ENCODE measurements around the gene NGF. TPM values are rescaled to one million over a fixed set of nuclear protein-coding genes. Genes with fewer than 3 reads are reported as not detected.

Gene NGF
- total and polyA plus RNA-seq, 2 of the 8 experiments (the other 6 are each of a cell fraction or from before 2014, with no cell fraction given) = 1.6 TPM; not detected in 1

GRCh38 chr1:115319706-115320105, 18.3 kb downstream of the NGF start:
- 92% methylated on average over 3 of the region's 5 CpGs; no CpG with 5 or more reads in 1 of the 2 experiments for WGBS, 2 experiments (ENCODE audit: extremely low coverage in 1 of 2, insufficient coverage in 1 of 2, insufficient read length in 1 of 2, insufficient replicate concordance in 2 of 2, low coverage in 1 of 2, low lambda C conversion rate in 2 of 2, missing lambda C conversion rate in 1 of 2)

More at GRCh38 chr1:115319706-115320105, 18.3 kb downstream of the NGF start:
- no peak overlapping the region for H3K14ac ChIP-seq (ENCODE audit: insufficient read length)
- TF ChIP-seq NANOG (IDR thresholded peaks at IDR 0.05; ENCODE audit: insufficient read depth, low read depth, low read length, poor library complexity, severe bottlenecking) = no peak
- no peak for TF ChIP-seq CBX8 (IDR thresholded peaks at IDR 0.05; ENCODE audit: borderline replicate concordance, low read depth, low read length)
- no peak for TF ChIP-seq MAX (IDR thresholded peaks at IDR 0.05)
- TF ChIP-seq CBX5 (IDR thresholded peaks at IDR 0.05; ENCODE audit: low read depth, low read length) = no peak
- no peak for TF ChIP-seq JUND (IDR thresholded peaks at IDR 0.05; ENCODE audit: low read length)
- TF ChIP-seq CTBP2 (IDR thresholded peaks at IDR 0.05; ENCODE audit: borderline replicate concordance, insufficient read depth, insufficient read length, low read length) = no peak
- no peak for TF ChIP-seq MAFK (IDR thresholded peaks at IDR 0.05; ENCODE audit: low read depth, low read length)
- no peak for TF ChIP-seq SP4 (IDR thresholded peaks at IDR 0.05; ENCODE audit: low read length)
- no peak for TF ChIP-seq NRF1 (IDR thresholded peaks at IDR 0.05; ENCODE audit: low read depth, low read length)
- TF ChIP-seq KDM5A (IDR thresholded peaks at IDR 0.05; ENCODE audit: low read length) = no peak
- TF ChIP-seq TBP (IDR thresholded peaks at IDR 0.05; ENCODE audit: low read depth, low read length) = no peak
- no peak for TF ChIP-seq FOSL1 (IDR thresholded peaks at IDR 0.05; ENCODE audit: insufficient read depth, low read depth, low read length)
- no peak for TF ChIP-seq SUZ12 (IDR thresholded peaks at IDR 0.05; ENCODE audit: low read length)
- no peak for TF ChIP-seq SIRT6 (IDR thresholded peaks at IDR 0.05; ENCODE audit: low read length)
- TF ChIP-seq ASH2L (IDR thresholded peaks at IDR 0.05; ENCODE audit: low read length) = no peak
- DNase-seq (ENCODE audit: low read depth in 1 of 2, low spot score in 2 of 2) (no peak), FAIRE-seq (no peak)
- no peaks in the 10 kb centered on the region for H3K79me1 ChIP-seq (ENCODE audit: low read depth, low read length)
- H3K9ac ChIP-seq (replicated peaks in 1 of 4; ENCODE audit: extremely low read depth in 1 of 4, low read depth in 3 of 4, low read length in 3 of 4) = no peak overlapping the region
- H3K79me2 ChIP-seq (ENCODE audit: control insufficient read depth in 1 of 2, insufficient read depth in 2 of 2, low read length in 2 of 2) = no peaks in the 10 kb centered on the region
- H3K23ac ChIP-seq (ENCODE audit: insufficient read length) = no peak overlapping the region
- H3K9me3 ChIP-seq (ENCODE audit: insufficient read depth in 2 of 2, low read depth in 1 of 2, low read length in 1 of 2) = no peaks in the 10 kb centered on the region
- no peak overlapping the region for H3K18ac ChIP-seq (ENCODE audit: extremely low read depth, low read length)
- no peak overlapping the region for H4K8ac ChIP-seq (ENCODE audit: extremely low read depth, insufficient read depth, low read length)
- H2AFZ ChIP-seq (ENCODE audit: low read length) = no peak overlapping the region
- no peak overlapping the region for H4K5ac ChIP-seq (ENCODE audit: insufficient read length, low read depth, low read length)
- no peaks in the 10 kb centered on the region; a peak in 2 of 7 replicates for H3K27me3 ChIP-seq (replicated peaks in 1 of 4; ENCODE audit: control insufficient read depth in 3 of 4, extremely low read depth in 1 of 4, insufficient read depth in 3 of 4, low read length in 3 of 4)
- no peak overlapping the region for H3K4me2 ChIP-seq (ENCODE audit: insufficient read depth in 1 of 2, low read depth in 2 of 2, low read length in 2 of 2)
- H4K91ac ChIP-seq (replicated peaks; ENCODE audit: insufficient read length, low read length) = no peak overlapping the region
- no peak overlapping the region for H3K27ac ChIP-seq (ENCODE audit: low read depth, low read length)
- POLR2A ChIA-PET (ENCODE audit: partially characterized antibody) = no interaction called here
- H3K4ac ChIP-seq (replicated peaks; ENCODE audit: insufficient read length, low read depth, low read length) = no peak overlapping the region
- CTCF ChIA-PET (ENCODE audit: partially characterized antibody) = no interaction called here
- H3K56ac ChIP-seq (replicated peaks; ENCODE audit: insufficient read length, low read depth, low read length) = no peak overlapping the region
- no peak overlapping the region for H3K4me3 ChIP-seq (ENCODE audit: extremely low read depth in 1 of 4, insufficient read depth in 2 of 4, low read depth in 3 of 4, low read length in 4 of 4)
- no peaks in the 10 kb centered on the region for H3K23me2 ChIP-seq (ENCODE audit: low read depth, low read length)
- H3K4me1 ChIP-seq (replicated peaks in 1 of 4; ENCODE audit: control insufficient read depth in 3 of 4, insufficient read depth in 4 of 4, low read length in 3 of 4) = no peaks in the 10 kb centered on the region
- H2BK15ac ChIP-seq (ENCODE audit: low read length) = no peak overlapping the region
- no peak overlapping the region for H2BK5ac ChIP-seq (ENCODE audit: low read depth, low read length)
- H2BK12ac ChIP-seq (ENCODE audit: low read depth, low read length) = no peak overlapping the region
- no peak overlapping the region for H2BK20ac ChIP-seq (ENCODE audit: low read length)
- no peaks in the 10 kb centered on the region for H3K36me3 ChIP-seq (ENCODE audit: control insufficient read depth in 2 of 4, insufficient read depth in 4 of 4, low read length in 3 of 4)
- H2BK120ac ChIP-seq (replicated peaks; ENCODE audit: low read depth, low read length) = no peak overlapping the region
- no peaks in the 10 kb centered on the region for H4K20me1 ChIP-seq (replicated peaks in 1 of 2; ENCODE audit: control insufficient read depth in 1 of 2, insufficient read depth in 2 of 2, low read length in 2 of 2)
- H2AK5ac ChIP-seq (ENCODE audit: low read depth, low read length) = no peak overlapping the region

Data from H1 (cell line).